Neural cell (in vitro differentiated cells): ENCODE data around the gene WFS1.

Experiments
- EP300 ChIP-seq: fragments of 450-650 bp; conservative IDR thresholded peaks from 2 replicates; pipeline ENCODE4 v1.6.1; 2014; ENCODE audit warnings: antibody characterized with exemption, mild to moderate bottlenecking, moderate library complexity; ENCODE audit not compliant: poor library complexity, severe bottlenecking
- EZH2 ChIP-seq: fragments of 200-600, 300-800 bp; shearing (Covaris generic), sonication (generic); IDR thresholded peaks from 2 replicates; pipeline ENCODE4 v1.6.1; 2014; ENCODE audit warnings: antibody characterized with exemption, low read length, borderline replicate concordance, mild to moderate bottlenecking; ENCODE audit not compliant: insufficient read depth, poor library complexity, severe bottlenecking
- MXI1 ChIP-seq: fragments of 450-650 bp; conservative IDR thresholded peaks from 2 replicates; pipeline ENCODE4 v1.6.1; 2014; ENCODE audit warnings: antibody characterized with exemption, mild to moderate bottlenecking; ENCODE audit not compliant: poor library complexity, severe bottlenecking
- POLR2AphosphoS5 ChIP-seq: IDR thresholded peaks from 2 replicates; pipeline ENCODE4 v1.6.1; 2012
- RAD21 ChIP-seq: fragments of 450-650 bp; conservative IDR thresholded peaks from 2 replicates; pipeline ENCODE4 v1.6.1; 2014; ENCODE audit warnings: antibody characterized with exemption, mild to moderate bottlenecking, moderate library complexity
- SMC3 ChIP-seq: fragments of 450-650 bp; conservative IDR thresholded peaks from 2 replicates; pipeline ENCODE4 v1.6.1; 2014; ENCODE audit warnings: antibody characterized with exemption, mild to moderate bottlenecking, moderate library complexity; ENCODE audit not compliant: poor library complexity
- TAF1 ChIP-seq: IDR thresholded peaks from 2 replicates; pipeline ENCODE4 v1.6.1; 2012; ENCODE audit warnings: low read depth
- TF ChIP-seq, protein P1 (sequence below): fragments of 450-650 bp; IDR thresholded peaks from 2 replicates; pipeline ENCODE4 v1.5.1; 2014; ENCODE audit warnings: antibody characterized with exemption, mild to moderate bottlenecking, moderate library complexity; ENCODE audit not compliant: poor library complexity, severe bottlenecking
- TF ChIP-seq, protein P2 (sequence below): IDR thresholded peaks from 2 replicates; pipeline ENCODE4 v1.6.1; 2012; ENCODE audit warnings: borderline replicate concordance

DNA sequence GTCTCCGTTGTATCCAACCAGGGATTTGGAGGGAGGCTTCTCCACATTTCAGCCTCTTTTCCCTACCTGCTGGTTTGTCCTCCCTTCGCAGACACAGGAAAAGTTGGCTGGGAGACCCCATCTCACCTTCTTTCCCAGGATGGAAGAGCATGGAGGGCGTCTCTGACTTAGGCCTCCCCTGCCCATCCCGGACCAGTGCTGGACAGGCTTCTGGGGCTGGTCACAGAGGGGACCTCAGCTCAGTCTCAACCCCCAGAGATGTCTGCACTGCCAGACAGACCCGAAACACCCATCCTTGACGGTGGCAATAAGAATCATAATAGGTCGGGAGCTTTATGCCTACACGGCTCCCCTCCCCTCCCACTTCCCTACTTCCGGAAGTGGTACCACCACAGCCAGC, 1.6 kb downstream of the WFS1 start:
- TF ChIP-seq, protein P1, sequence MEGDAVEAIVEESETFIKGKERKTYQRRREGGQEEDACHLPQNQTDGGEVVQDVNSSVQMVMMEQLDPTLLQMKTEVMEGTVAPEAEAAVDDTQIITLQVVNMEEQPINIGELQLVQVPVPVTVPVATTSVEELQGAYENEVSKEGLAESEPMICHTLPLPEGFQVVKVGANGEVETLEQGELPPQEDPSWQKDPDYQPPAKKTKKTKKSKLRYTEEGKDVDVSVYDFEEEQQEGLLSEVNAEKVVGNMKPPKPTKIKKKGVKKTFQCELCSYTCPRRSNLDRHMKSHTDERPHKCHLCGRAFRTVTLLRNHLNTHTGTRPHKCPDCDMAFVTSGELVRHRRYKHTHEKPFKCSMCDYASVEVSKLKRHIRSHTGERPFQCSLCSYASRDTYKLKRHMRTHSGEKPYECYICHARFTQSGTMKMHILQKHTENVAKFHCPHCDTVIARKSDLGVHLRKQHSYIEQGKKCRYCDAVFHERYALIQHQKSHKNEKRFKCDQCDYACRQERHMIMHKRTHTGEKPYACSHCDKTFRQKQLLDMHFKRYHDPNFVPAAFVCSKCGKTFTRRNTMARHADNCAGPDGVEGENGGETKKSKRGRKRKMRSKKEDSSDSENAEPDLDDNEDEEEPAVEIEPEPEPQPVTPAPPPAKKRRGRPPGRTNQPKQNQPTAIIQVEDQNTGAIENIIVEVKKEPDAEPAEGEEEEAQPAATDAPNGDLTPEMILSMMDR = no peak
- TF ChIP-seq, protein P2, sequence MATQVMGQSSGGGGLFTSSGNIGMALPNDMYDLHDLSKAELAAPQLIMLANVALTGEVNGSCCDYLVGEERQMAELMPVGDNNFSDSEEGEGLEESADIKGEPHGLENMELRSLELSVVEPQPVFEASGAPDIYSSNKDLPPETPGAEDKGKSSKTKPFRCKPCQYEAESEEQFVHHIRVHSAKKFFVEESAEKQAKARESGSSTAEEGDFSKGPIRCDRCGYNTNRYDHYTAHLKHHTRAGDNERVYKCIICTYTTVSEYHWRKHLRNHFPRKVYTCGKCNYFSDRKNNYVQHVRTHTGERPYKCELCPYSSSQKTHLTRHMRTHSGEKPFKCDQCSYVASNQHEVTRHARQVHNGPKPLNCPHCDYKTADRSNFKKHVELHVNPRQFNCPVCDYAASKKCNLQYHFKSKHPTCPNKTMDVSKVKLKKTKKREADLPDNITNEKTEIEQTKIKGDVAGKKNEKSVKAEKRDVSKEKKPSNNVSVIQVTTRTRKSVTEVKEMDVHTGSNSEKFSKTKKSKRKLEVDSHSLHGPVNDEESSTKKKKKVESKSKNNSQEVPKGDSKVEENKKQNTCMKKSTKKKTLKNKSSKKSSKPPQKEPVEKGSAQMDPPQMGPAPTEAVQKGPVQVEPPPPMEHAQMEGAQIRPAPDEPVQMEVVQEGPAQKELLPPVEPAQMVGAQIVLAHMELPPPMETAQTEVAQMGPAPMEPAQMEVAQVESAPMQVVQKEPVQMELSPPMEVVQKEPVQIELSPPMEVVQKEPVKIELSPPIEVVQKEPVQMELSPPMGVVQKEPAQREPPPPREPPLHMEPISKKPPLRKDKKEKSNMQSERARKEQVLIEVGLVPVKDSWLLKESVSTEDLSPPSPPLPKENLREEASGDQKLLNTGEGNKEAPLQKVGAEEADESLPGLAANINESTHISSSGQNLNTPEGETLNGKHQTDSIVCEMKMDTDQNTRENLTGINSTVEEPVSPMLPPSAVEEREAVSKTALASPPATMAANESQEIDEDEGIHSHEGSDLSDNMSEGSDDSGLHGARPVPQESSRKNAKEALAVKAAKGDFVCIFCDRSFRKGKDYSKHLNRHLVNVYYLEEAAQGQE = no peak
- TF ChIP-seq EZH2 (no peak), RAD21 (no peak), POLR2AphosphoS5 (no peak), EP300 (no peak), TAF1 (no peak), MXI1 (no peak), SMC3 (no peak)
